Endometrial microvascular endothelial cells (primary cell): ENCODE measurements around the gene TGFBR1. TPM values are rescaled to one million over a fixed set of nuclear protein-coding genes. Genes with fewer than 3 reads are reported as not detected.
"Not testable (repeated sequence)": the region's sequence is repeated elsewhere in the genome, so short reads cannot be mapped to it uniquely, and the experiment has no call there.

Experiments
- in situ Hi-C: cut with HindIII; loops from 2 replicates; pipeline ENCODE4 v1.10.0; 2017; ENCODE audit warnings: low sequenced_read_pairs, low pct_unique_long_range_greater_than_20kb; ENCODE audit errors: inconsistent ontology term
- total RNA-seq: library from RNA; depleted of rRNA; stranded (reverse); fragments of >200 nt; gene quantifications from one replicate; pipeline ENCODE4 v1.2.3, GENCODE V29; 2015; ENCODE audit errors: inconsistent ontology term

The TGFBR1 gene
- total RNA-seq, 1 donor from 2014 or later, result 10.9 TPM

DNA sequence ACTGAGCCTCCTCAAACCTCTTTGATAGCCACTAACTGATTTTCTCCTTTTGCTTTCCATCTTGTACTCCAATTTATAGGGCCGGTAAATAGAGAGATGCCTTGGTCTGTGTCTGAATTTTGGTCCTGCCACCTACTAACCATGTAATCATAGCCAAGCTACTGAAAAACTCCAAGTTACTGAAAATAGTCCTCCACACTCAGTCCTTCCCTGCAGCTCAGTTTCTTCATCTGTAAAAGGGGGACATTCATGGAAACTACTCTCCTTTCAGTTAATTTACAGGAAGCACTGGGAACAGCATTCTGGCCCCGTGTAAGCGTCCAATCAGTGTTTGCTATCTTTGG lies 30.0 kb upstream of the TGFBR1 start:
- in situ Hi-C loops, result no loop called here

DNA sequence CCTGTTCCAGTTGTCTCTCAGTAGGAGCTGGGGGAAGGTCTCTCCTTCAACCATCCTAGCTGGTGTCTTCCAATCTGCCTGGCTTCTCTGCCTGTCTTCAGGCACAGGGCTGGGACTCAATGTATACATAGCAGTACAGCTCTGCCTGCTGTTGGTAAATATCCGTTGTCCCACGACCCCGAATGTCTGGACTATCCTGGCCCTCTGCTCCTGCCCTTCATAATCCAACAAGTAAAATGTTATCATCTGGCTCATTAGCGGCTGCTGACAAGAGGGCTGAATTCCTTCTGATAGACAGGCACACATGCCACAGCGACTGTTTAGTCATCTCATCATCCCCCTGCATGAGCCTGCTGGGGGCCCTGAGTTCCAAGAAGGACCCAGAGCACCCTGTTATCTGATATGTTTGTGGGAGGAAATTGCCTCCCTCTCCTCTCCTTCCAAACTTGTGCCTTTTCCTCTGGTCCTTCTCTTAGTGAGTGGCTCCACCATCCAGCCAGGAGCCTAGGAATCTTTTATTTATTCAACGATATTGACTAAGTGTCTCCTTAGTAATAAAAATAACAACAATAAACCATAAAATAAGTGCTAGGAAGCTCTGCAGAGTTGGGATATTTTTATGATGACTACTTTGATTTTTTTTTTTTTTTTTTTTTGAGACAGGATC lies 29.5 kb upstream of the TGFBR1 start:
- in situ Hi-C loops, result no loop called here

- in situ Hi-C loops, result no loop called here
Measured at GRCh38 chr9:99076030-99076429, 28.9 kb upstream of the TGFBR1 start.

GRCh38 chr9:99076483-99077171 lies 28.3 kb upstream of the TGFBR1 start:
- in situ Hi-C loops, result no loop called here

DNA sequence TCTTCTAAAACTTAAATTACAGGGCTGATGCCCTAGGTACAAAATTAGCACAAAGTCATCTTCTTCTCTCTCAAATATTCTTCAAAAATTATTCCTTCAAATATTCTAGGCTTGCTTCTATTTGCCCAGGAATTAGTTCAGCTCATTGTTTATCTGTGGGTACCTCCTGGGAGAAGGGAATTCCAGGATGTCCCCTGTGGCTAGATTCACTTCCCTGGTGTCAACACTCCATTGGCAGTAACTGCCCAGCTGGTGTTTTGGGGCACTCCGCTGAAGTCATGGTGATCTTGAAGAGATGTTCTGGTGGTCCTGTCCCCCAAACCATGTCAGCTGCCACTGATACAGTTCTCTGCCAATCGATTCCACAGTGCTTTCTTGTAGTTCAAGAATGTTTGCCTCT lies 26.2 kb upstream of the TGFBR1 start:
- in situ Hi-C loops, result no loop called here

GRCh38 chr9:99079542-99079941 lies 25.4 kb upstream of the TGFBR1 start:
- in situ Hi-C loops, result no loop called here

DNA sequence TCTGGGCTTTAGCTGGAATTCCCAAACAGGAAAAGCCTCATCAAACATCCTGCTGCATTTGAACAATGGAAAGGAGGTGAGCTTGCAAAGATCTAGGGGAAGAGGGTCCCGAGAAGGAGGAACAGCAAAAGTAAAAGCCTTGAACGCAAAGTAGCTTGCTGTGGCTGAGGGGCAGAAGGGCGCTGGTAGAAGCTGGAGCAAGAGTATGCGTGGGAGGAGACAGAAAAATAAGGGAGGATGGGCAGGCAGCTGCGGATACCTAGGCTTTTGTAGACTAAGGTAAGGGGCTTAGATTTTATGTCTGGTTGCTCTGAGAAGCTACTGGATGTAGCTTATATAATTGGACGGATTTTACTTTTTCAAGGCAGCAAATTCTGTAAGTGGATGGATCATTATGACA lies 21.9 kb upstream of the TGFBR1 start:
- in situ Hi-C loops, result no loop called here

DNA sequence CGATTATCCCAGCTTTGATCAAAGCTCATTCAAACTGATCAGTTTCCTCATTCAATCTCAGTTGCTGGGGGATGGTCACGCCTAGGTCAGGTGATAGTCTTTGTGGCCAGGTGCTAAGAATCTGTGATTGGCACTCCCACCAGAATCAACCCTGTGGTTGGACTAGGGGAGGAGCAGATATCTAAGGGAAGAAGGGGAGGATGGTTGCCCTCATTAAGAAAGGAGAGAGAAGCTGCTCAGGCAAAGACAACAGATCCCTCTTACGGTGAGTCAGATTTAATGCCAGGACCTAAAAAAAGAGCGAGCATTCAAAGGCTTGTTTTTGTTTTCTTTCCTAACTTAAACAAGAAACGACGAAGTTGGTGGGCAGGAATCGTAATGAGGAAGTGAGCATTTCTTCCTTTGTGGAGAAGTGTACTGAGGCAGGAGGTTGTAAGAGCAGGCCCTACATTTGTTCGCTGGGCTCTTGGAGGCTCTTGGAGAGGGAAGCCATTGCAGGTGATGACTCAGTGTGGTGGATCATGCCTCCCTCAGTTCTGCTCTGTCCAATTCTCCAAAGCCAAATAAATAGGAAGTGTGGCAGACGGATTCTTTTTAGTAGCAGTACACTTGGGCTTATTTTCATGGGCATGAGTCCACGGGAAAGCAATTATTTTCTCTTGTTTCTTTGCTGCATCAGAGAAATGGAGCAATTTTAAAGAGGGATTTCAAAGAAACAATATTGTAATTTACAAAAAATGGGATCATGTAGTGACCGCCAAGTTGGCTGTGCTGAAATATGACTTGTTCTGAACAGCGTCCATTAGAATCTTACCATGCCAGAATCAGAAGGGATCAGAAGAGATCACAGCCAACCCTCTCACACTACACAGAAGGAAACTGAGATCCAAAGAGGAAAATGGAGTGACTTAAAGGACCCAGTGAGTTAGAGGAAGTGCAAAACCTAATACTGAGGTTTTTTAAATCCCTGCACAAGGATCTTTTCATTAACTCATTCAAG lies 18.7 kb upstream of the TGFBR1 start:
- in situ Hi-C loops, result no loop called here

GRCh38 chr9:99087462-99087861 lies 17.5 kb upstream of the TGFBR1 start:
- in situ Hi-C loops, result no loop called here

DNA sequence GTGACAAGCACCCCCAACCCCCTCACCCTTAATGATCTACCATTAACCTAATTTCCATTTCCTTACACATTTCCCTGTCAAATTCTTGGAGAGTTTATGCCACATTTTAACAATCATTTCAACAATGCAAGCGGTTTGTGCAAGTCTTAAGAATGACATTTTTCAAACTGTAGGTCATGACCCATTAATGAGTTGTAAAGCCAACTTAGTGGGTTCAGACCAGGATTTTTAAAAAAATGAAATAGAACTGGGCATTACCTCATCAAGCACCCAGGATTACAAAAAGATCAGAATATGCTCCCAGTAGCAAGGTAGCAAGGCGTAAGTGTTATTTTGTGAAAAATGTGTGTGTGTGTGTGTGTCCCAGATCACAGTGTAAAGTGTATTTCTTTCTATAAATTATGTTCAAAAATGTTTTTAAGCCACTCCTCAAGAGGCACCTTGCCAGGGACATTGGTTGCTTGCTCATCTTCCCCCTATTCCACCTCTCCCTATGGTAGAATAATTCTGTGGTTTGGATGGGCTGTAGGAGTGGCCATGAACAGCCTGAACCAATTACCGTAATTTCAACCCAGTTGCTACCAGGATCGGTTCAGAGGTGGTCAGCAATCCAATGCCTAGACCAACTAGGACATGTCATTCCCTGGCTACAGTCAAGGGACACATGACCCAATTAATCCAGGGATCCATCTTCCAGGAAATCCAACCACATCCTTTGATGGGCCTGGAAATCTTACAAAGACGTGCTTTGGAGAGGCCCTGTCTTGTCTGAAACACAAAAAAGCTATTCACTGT lies 14.4 kb upstream of the TGFBR1 start:
- in situ Hi-C loops, result no loop called here

DNA sequence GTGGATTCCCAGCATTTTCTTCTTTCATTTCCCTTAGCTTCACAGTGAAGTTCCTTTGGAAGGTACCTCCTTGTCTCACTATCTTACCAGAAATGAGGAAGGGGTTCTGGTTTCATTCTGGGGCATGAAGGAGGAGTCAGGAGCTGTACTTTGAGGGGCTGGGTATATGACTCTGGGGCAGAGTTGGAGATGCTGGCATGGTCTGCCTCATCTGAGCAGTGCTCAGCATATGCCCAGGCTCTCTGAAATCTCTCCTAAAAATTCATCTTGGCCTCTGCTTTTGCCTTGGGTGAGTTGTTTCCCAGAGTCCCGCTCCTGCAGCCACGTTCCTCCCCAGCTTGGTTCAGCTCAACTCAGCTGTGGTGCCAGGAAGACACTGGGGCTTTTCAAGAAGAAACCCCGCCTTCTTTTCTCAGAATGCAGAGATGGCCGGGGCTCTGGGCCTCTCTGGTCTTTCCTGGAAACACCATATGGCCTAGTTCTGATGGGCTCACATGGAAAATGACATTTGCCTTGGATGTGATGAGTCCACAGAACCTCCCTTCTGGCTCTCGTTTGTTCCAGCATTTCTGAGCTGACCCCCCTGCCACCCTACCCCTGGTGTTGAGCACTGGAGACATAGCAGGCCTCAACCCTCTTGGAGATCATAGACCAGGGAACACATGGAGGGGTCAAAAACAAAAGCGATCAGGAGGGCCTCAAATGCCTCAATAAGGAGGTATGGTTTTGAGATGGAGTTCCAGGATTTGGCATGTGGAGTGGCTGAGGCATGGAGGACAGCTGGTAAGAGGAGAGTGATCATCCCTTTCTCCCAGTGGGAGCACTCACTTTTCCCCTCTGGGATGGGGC lies 12.0 kb upstream of the TGFBR1 start:
- in situ Hi-C loops, result no loop called here

DNA sequence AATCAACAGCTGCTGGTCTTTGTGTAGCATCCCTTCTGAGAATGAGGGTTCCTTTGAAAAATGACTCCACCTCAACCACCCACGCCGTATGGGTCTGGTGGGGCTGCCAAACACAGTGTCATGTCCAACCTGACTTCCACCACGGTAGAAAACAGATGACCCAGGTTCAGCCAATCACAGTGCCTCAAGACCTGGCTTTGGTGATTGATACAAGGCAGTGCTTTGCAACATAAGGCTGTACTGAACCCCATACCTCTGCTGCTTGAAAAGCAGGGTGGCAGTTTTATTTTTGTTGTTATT lies 11.5 kb upstream of the TGFBR1 start:
- in situ Hi-C loops, result no loop called here

- in situ Hi-C loops, result no loop called here
Measured at GRCh38 chr9:99095565-99095964, 9.3 kb upstream of the TGFBR1 start.

- in situ Hi-C loops, result no loop called here
Measured at GRCh38 chr9:99096409-99096808, 8.5 kb upstream of the TGFBR1 start.

GRCh38 chr9:99099806-99100585 lies 4.9 kb upstream of the TGFBR1 start:
- in situ Hi-C loops, result not testable (repeated sequence)

- in situ Hi-C loops, result no loop called here
Measured at GRCh38 chr9:99101271-99101670, 3.6 kb upstream of the TGFBR1 start.

- in situ Hi-C loops, result no loop called here
Measured at GRCh38 chr9:99101812-99102211, 3.1 kb upstream of the TGFBR1 start.
